ENCODE measurements around the gene TTC39C. TPM values are rescaled to one million over a fixed set of nuclear protein-coding genes. Genes with fewer than 3 reads are reported as not detected.

TTC39C gene
- total RNA-seq, 2 experiments from 2014 or later, result 82.6 to 91.8 TPM

- Mint-ChIP-seq H3K36me3 (ENCODE audit: low read depth) (no peaks in the 10 kb centered on the region), H3K27ac (no peak overlapping the region), H3K4me3 (no peak overlapping the region), H3K4me1 (ENCODE audit: low read depth) (peaks cover 41% of the 10 kb centered on the region), H3K9me3 (peaks cover 5% of the 10 kb centered on the region), H3K27me3 (no peaks in the 10 kb centered on the region)
- no peak for ATAC-seq (ENCODE audit: poor library complexity)
- intact Hi-C loops (cut with DNase I, micrococcal nuclease), result no loop called here
- Histone ChIP-seq H3K4me1 (ENCODE audit: insufficient read depth, low read length) (peaks cover 30% of the 10 kb centered on the region), H3K4me3 (ENCODE audit: low read length) (no peak overlapping the region), H3K27ac (ENCODE audit: low read depth in 1 of 2, low read length in 2 of 2) (no peak overlapping the region), H3K36me3 (ENCODE audit: insufficient read depth, low read length) (no peaks in the 10 kb centered on the region), H3K9me3 (ENCODE audit: control insufficient read depth in 1 of 2, insufficient read depth in 1 of 2, low read length in 2 of 2) (no peaks in the 10 kb centered on the region), H3K27me3 (ENCODE audit: control insufficient read depth in 1 of 2, insufficient read depth in 2 of 2, low read length in 2 of 2) (no peaks in the 10 kb centered on the region)
- DNase-seq, result no peak
- POLR2A ChIA-PET, result interaction anchor here (1.0 kb wide), 1 partner anchor 42 kb away, joined by 3 read pairs; no protein-coding TSS in a partner anchor
- TF ChIP-seq CTCF (IDR thresholded peaks at IDR 0.05), result no peak
- CTCF ChIA-PET, result interaction anchor here (1.9 kb wide), 1 partner anchor 63 kb away, joined by 5 read pairs; no protein-coding TSS in a partner anchor
Observed at GRCh38 chr18:23981369-23981980, 33.1 kb upstream of the TTC39C start.

GRCh38 chr18:23982155-23983079 lies 32.1 kb upstream of the TTC39C start:
- no peak overlapping the region for H3K27ac ChIP-seq (ENCODE audit: low read depth in 1 of 2, low read length in 2 of 2)
- Mint-ChIP-seq H3K27ac (no peak overlapping the region), H3K36me3 (ENCODE audit: low read depth) (no peaks in the 10 kb centered on the region), H3K4me1 (ENCODE audit: low read depth) (peaks cover 40% of the 10 kb centered on the region), H3K9me3 (peaks cover 1% of the 10 kb centered on the region), H3K27me3 (no peaks in the 10 kb centered on the region), H3K4me3 (no peak overlapping the region)
- ATAC-seq (ENCODE audit: poor library complexity) (no peak), DNase-seq (no peak)
- no peak for TF ChIP-seq CTCF (IDR thresholded peaks at IDR 0.05)
- H3K4me3 ChIP-seq (ENCODE audit: low read length), result no peak overlapping the region
- intact Hi-C loops (cut with DNase I, micrococcal nuclease), result no loop called here
- no peaks in the 10 kb centered on the region for H3K9me3 ChIP-seq (ENCODE audit: control insufficient read depth in 1 of 2, insufficient read depth in 1 of 2, low read length in 2 of 2)
- POLR2A ChIA-PET, result interaction anchor here (1.5 kb wide), 1 partner anchor 11 kb away, joined by 7 read pairs; no protein-coding TSS in a partner anchor
- peaks cover 32% of the 10 kb centered on the region for H3K4me1 ChIP-seq (ENCODE audit: insufficient read depth, low read length)
- H3K27me3 ChIP-seq (ENCODE audit: control insufficient read depth in 1 of 2, insufficient read depth in 2 of 2, low read length in 2 of 2), result no peaks in the 10 kb centered on the region
- no peaks in the 10 kb centered on the region for H3K36me3 ChIP-seq (ENCODE audit: insufficient read depth, low read length)
- CTCF ChIA-PET, result no interaction called here

- H3K36me3 ChIP-seq (ENCODE audit: insufficient read depth, low read length), result no peaks in the 10 kb centered on the region
- no peaks in the 10 kb centered on the region for H3K36me3 Mint-ChIP-seq (ENCODE audit: low read depth)
- no peaks in the 10 kb centered on the region for H3K27me3 Mint-ChIP-seq
- H3K4me1 ChIP-seq (ENCODE audit: insufficient read depth, low read length), result peaks cover 29% of the 10 kb centered on the region
- DNase-seq (no peak), ATAC-seq (ENCODE audit: poor library complexity) (no peak)
- H3K4me3 ChIP-seq (ENCODE audit: low read length), result no peak overlapping the region
- no peak for TF ChIP-seq CTCF (IDR thresholded peaks at IDR 0.05)
- H3K9me3 ChIP-seq (ENCODE audit: control insufficient read depth in 1 of 2, insufficient read depth in 1 of 2, low read length in 2 of 2), result no peaks in the 10 kb centered on the region
- ChIA-PET POLR2A (interaction anchor here (1.0 to 1.5 kb wide), 2 partner anchors 10 to 18 kb away, joined by 3 to 7 read pairs; no protein-coding TSS in a partner anchor), CTCF (no interaction called here)
- H3K9me3 Mint-ChIP-seq, result peaks cover 2% of the 10 kb centered on the region
- no peak overlapping the region for H3K27ac ChIP-seq (ENCODE audit: low read depth in 1 of 2, low read length in 2 of 2)
- H3K27ac Mint-ChIP-seq, result no peak overlapping the region
- H3K4me1 Mint-ChIP-seq (ENCODE audit: low read depth), result peaks cover 38% of the 10 kb centered on the region
- intact Hi-C loops (cut with DNase I, micrococcal nuclease), result no loop called here
- H3K27me3 ChIP-seq (ENCODE audit: control insufficient read depth in 1 of 2, insufficient read depth in 2 of 2, low read length in 2 of 2), result no peaks in the 10 kb centered on the region
- no peak overlapping the region for H3K4me3 Mint-ChIP-seq
Observed at GRCh38 chr18:23983112-23983511, 31.4 kb upstream of the TTC39C start.
